Activated CD4-positive, alpha-beta T cell treated with anti-CD3 and anti-CD28 coated beads for 36 hours (primary cell): ENCODE measurements around the gene TNFRSF1A. TPM values are rescaled to one million over a fixed set of nuclear protein-coding genes. Genes with fewer than 3 reads are reported as not detected.

Experiments used
- ATAC-seq: fragments of 200-7000 bp; cut with Tn5 transposase; one replicate; pipeline ENCODE4 v1.10.0; 2021; ENCODE audit warnings: mild to moderate bottlenecking, moderate library complexity
- CTCF ChIA-PET: fragments of 350-600 bp; sonication (Branson Sonifier 250); formaldehyde crosslinking; loops from one replicate; lab custom pipeline; 2021; ENCODE audit warnings: antibody characterized with exemption; lab: Charles Lee
- POLR2A ChIA-PET: fragments of 350-600 bp; sonication (Branson Sonifier 250); formaldehyde crosslinking; loops from one replicate; lab custom pipeline; 2021; ENCODE audit warnings: antibody characterized with exemption, inconsistent platforms; lab: Charles Lee
- DNase-seq: peaks from one replicate; pipeline ENCODE4 v3.0.0-alpha.2; 2020
- H3K27ac Mint-ChIP-seq: one replicate; pipeline ENCODE4 v1.8.0; 2021; ENCODE audit warnings: mixed read lengths
- H3K27me3 Mint-ChIP-seq: one replicate; pipeline ENCODE4 v1.8.0; 2021; ENCODE audit warnings: mixed read lengths
- H3K36me3 Mint-ChIP-seq: one replicate; pipeline ENCODE4 v1.8.0; 2021; ENCODE audit warnings: low read depth, mixed read lengths
- H3K4me1 Mint-ChIP-seq: one replicate; pipeline ENCODE4 v1.8.0; 2021; ENCODE audit warnings: mixed read lengths
- H3K4me3 Mint-ChIP-seq: one replicate; pipeline ENCODE4 v1.8.0; 2021; ENCODE audit warnings: mild to moderate bottlenecking, moderate library complexity, mixed read lengths
- H3K9me3 Mint-ChIP-seq: one replicate; pipeline ENCODE4 v1.8.0; 2021; ENCODE audit warnings: low read depth, mixed read lengths
- intact Hi-C, 2 experiments: fragments of 100-400 bp; cut with DNase I in 1 of 2; cut with micrococcal nuclease in 1 of 2; formaldehyde crosslinking; loops; one replicate each; pipeline versions ENCODE4 v1.14.2 to v1.15.1; 2022 to 2024; cut with DNase I, micrococcal nuclease
- total RNA-seq, 2 experiments: library from RNA; stranded (reverse); gene quantifications; one replicate each; pipeline ENCODE4 v1.2.3, GENCODE V29; 2021

Gene TNFRSF1A
- total RNA-seq, 2 experiments from 2014 or later: 42.1 to 58.7 TPM

DNA sequence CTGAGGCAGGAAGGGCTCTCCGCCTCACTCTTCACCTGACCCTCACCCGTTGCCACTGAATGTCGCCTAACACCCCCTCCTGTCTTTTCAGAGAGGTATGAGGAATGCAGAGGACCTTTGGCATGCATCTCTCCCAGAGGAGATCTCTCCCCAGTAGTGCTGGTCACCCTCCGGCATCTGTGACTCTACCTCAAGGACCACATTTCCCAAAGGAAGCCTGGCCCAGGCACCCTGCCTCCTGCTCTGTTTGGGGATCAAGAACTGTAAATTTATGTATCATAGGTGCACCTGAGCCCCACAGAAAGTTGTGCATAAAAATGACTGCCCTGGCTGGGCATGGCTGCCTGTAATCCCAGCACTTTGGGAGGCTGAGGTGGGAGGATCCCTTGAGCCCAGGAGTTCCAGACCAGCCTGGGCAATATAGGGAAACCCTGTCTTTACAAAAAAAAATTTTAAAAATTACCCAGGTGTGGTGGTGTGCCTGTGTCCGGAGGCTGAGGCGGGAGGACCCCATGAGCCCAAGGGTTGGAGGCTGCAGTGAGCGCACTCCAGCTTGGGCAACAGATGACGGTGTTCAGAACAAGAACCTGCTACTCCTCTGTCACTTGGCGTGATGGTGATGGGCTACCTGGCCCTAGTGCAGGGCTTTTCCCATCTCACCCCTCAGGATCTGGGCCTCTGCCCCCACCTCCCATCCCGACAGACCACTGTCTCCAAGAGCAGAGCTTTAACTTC, 13.7 kb downstream of the TNFRSF1A start:
- POLR2A ChIA-PET: no interaction called here
- ATAC-seq (no peak), DNase-seq (no peak)
- Mint-ChIP-seq H3K4me3 (no peak overlapping the region), H3K27me3 (no peaks in the 10 kb centered on the region), H3K4me1 (peaks cover 33% of the 10 kb centered on the region), H3K27ac (no peak overlapping the region), H3K36me3 (peaks cover 41% of the 10 kb centered on the region), H3K9me3 (no peaks in the 10 kb centered on the region)
- intact Hi-C loops: no loop called here
- CTCF ChIA-PET: no interaction called here

DNA sequence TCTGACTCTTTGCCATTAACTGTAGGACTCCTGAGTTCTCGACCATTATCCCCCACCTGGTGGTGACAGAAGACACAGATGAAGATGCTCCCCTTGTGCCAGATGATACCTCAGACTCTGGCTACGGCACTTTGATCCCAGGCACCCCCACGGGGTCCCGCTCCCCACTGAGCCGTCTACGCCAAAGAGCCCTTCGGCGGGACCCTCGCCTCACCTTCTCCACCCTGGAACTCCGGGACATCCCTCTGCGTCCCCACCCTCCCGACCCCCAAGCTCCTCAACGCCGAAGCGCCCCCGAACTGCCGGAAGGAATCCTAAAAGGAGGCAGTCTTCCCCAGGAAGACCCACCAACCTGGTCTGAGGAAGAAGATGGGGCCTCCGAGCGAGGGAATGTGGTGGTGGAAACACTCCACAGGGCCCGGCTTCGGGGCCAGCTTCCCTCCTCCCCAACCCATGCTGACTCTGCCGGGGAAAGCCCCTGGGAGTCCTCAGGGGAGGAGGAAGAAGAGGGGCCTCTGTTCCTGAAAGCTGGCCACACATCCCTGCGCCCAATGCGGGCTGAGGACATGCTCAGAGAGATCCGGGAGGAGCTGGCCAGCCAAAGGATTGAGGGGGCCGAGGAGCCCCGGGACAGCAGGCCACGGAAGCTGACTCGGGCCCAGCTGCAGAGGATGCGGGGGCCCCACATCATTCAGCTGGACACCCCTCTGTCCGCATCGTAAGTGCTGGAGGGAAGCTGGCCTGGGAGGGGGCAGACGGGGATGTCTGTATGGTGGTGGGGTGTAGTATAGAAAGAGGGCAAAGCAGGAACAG, 14.4 kb downstream of the TNFRSF1A start:
- H3K27ac Mint-ChIP-seq: no peak overlapping the region
- H3K27me3 Mint-ChIP-seq: no peaks in the 10 kb centered on the region
- peaks cover 34% of the 10 kb centered on the region for H3K36me3 Mint-ChIP-seq
- intact Hi-C loops: no loop called here
- peaks cover 30% of the 10 kb centered on the region for H3K4me1 Mint-ChIP-seq
- H3K4me3 Mint-ChIP-seq: no peak overlapping the region
- no peaks in the 10 kb centered on the region for H3K9me3 Mint-ChIP-seq
- CTCF ChIA-PET: interaction anchor here (0.7 kb wide), 1 partner anchor 14 kb away, joined by 3 read pairs; the partner anchor contains the start of gene TNFRSF1A
- ATAC-seq: no peak
- no peak for DNase-seq
- POLR2A ChIA-PET: no interaction called here

DNA sequence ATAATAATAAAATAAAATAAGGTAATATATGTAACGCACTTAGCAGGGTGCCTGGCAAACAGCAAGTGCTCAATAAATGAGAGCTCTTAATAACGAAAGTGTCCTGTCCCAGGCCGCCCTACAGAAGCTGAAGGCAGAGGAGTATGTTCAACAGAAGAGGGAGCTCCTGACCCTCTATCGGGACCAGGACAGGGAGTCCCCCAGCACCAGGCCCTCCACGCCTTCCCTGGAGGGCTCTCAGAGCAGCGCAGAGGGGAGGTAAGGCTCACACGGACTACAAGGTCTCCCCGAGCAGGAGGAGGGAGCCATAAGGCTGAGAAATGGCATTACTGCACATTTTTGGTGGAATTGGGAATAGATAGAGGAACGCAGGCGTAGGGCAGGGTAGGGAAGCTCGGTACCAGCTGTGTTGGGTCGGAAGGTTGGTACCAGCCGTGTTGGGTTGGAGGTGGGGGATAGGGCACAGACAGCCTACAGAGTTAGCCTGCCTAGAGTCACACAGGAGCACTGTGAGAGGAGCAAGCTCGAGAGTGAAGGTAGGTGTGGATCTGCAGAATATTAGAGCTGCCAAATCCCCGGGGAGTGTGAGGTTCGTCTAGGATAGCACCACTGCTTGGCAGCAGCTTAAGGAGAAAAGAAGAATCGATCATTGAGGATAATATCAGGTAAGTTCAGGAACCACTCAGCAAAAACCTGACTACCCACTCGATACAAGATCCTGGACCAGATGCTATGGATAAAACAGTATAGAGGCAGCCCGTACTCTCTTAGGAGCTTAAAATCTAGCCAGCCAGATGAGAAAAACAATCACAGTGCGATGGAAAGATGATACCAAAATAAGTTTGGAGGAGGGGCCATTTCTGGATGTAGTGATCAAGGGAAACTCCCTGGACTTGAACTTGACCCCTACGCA, 15.3 kb downstream of the TNFRSF1A start:
- Mint-ChIP-seq H3K36me3 (peaks cover 30% of the 10 kb centered on the region), H3K9me3 (no peaks in the 10 kb centered on the region), H3K27me3 (no peaks in the 10 kb centered on the region), H3K27ac (peak overlapping the region; percentile 49), H3K4me3 (no peak overlapping the region), H3K4me1 (peaks cover 28% of the 10 kb centered on the region)
- ChIA-PET POLR2A (interaction anchor here (0.6 kb wide), 1 partner anchor 80 kb away, joined by 8 read pairs; no protein-coding TSS in a partner anchor), CTCF (interaction anchor here (0.5 to 2.8 kb wide), 9 partner anchors 9 to 144 kb away, joined by 3 to 21 read pairs (median 4); partner anchors contain the start of genes TNFRSF1A and VAMP1)
- intact Hi-C loops: no loop called here
- DNase-seq (peak; percentile 40), ATAC-seq (peak; percentile 40)

DNA sequence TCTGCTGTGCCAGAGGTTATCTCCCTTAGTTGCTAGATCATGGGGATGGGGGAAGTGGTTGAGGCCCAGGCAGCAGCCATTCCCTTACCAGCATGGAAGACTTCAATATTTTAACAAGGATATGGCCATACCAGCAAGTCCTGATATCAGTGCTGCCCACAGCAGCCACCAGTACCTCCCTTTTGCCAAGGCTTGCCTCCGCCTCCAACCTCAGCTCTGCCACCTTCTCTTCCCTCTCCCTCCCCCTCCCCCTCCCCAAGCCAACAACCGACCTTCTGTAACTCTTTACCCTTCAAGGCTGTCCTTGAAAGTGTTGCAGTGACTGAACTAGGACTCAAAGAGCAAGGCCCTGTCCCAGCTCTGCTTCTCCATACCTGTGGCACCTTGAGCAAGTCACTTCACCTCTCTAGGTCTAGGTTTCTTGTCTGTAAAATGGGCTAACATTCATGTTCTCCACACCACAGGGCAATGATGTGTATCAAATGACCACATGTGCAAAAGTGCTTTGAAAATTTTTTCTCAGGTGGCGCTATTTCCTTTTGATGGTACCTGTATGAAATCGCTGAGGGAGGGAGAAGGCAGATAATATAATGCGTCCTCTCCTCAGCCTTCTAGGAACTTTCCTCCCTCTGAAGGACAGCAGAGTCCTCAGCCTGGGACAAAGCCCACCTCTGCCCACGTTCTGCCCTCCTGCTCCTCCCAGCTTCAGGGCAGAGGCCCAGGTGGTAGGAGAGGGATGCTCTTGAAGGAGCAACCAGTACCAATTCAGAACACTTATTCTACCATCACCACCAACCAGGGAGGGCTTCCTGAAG, 16.7 kb downstream of the TNFRSF1A start:
- Mint-ChIP-seq H3K27ac (peak overlapping the region; percentile 59), H3K36me3 (peaks cover 16% of the 10 kb centered on the region), H3K4me1 (peaks cover 28% of the 10 kb centered on the region), H3K4me3 (no peak overlapping the region), H3K27me3 (no peaks in the 10 kb centered on the region), H3K9me3 (no peaks in the 10 kb centered on the region)
- ChIA-PET CTCF (interaction anchor here (0.8 to 2.8 kb wide), 4 partner anchors 10 to 141 kb away, joined by 3 to 21 read pairs (median 4); no protein-coding TSS in a partner anchor), POLR2A (no interaction called here)
- DNase-seq (no peak), ATAC-seq (no peak)
- intact Hi-C loops: loop anchor here (5.0 kb wide), 2 partner anchors 97 to 212 kb away; no protein-coding TSS in a partner anchor

DNA sequence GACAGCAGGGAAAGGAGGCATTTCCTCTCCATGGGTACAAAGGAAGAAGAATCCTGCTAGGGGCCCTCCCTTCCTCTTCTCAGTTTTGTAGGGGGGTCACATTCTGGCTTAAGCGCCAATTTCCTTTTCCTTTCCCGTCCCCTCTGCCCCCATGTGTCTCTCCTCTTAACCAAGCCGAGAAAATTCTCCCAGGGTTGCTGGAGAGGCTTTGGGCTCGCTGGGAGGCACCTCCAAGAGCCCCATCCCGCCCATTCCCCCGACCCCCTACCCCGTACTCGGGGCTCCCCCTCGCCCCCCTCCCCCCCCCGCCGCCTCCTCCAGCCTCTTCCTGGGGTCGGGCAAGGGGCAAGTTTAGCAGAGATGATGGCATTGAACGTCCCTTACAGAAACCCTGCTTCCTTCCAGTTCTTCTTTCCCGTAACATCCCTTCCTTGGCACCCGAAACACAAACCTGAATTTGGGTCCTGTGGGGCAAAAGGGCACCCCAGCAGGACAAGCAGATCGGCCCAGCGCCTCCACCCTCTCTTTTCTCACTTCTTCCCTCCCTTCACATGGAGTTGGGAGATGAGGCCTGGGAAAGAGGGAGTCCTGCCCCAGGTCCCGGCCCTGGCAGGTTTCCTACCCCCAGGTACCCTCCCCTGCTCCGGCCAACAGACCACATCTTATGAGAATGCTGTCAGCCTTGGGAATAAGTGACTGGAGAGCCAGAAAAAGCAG, 17.7 kb downstream of the TNFRSF1A start:
- Mint-ChIP-seq H3K4me3 (no peak overlapping the region), H3K27ac (peak overlapping the region; percentile 89), H3K4me1 (peaks cover 28% of the 10 kb centered on the region), H3K27me3 (no peaks in the 10 kb centered on the region), H3K9me3 (no peaks in the 10 kb centered on the region), H3K36me3 (peaks cover 12% of the 10 kb centered on the region)
- POLR2A ChIA-PET: interaction anchor here (0.6 kb wide), 1 partner anchor 38 kb away, joined by 3 read pairs; no protein-coding TSS in a partner anchor
- ATAC-seq (no peak), DNase-seq (no peak)
- CTCF ChIA-PET: interaction anchor here (0.6 to 2.8 kb wide), 11 partner anchors 11 to 208 kb away, joined by 3 to 21 read pairs (median 6); partner anchors contain the start of genes TNFRSF1A and VAMP1
- intact Hi-C loops: loop anchor here (1.0 to 5.0 kb wide), 3 partner anchors 43 to 213 kb away; no protein-coding TSS in a partner anchor

DNA sequence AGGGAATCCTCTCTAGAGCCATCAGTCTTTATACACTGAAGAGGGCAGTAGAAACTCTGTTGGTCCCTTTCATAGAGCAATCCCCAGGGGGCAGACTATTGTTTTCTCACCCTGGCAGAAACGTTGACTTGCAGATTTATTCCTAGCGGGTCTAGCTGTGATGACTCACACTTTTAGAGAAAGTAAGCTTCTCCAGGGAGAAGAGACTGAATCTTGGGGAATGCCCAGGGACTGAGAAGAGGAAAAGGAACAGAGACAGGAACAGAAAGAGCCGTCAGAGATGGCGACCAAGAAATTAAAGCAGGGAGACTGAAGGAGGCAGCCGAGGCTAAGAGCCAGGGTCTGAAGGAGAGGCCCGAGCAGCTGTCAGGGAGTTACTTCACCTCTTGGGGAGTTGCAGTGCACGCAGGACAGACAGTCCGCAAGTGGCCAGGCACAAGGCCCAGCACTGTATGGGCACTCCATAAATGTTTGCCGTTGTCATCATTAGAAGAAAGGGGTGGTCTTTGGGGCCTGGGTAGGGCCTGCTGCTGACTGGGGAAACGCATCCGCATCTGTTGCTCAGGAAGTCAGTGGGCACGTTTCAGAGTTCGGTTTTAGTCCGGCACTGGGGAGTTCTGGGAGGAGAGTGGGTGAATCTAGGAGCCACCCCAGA, 18.4 kb downstream of the TNFRSF1A start:
- no peaks in the 10 kb centered on the region for H3K9me3 Mint-ChIP-seq

DNA sequence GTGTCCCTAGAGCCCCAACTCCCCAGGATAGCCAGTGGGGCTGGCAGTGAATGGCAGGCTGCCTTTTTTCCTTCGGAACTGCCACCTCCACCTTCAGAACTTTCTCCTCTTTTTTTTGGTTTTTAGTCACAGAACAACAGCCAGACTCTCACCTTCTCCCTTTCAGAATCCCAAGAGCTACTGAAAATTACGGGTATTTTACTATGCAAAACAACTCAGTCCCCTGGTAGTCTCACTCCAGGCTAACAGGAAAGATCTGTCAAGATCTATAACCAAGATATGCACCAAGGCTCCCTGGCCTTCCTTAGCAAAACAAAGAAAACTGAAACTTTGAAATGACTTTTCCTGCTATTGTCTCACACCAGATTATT, 18.9 kb downstream of the TNFRSF1A start:
- DNase-seq (no peak), ATAC-seq (peak; percentile 14)
- intact Hi-C loops: loop anchor here (1.0 to 5.0 kb wide), 3 partner anchors 44 to 214 kb away; no protein-coding TSS in a partner anchor
- POLR2A ChIA-PET: interaction anchor here (0.6 kb wide), 1 partner anchor 142 kb away, joined by 3 read pairs; no protein-coding TSS in a partner anchor
- CTCF ChIA-PET: interaction anchor here (0.5 to 1.7 kb wide), 17 partner anchors 9 to 246 kb away, joined by 3 to 11 read pairs (median 4); partner anchors contain the start of genes LTBR, MRPL51 and TNFRSF1A
- no peaks in the 10 kb centered on the region for H3K27me3 Mint-ChIP-seq
- H3K4me3 Mint-ChIP-seq: peak overlapping the region; percentile 24
- H3K36me3 Mint-ChIP-seq: peaks cover under 1% of the 10 kb centered on the region
- peaks cover 37% of the 10 kb centered on the region for H3K4me1 Mint-ChIP-seq
- H3K27ac Mint-ChIP-seq: peak overlapping the region; percentile 89
- no peaks in the 10 kb centered on the region for H3K9me3 Mint-ChIP-seq

More for the DNA sequence above, 18.4 kb downstream of the TNFRSF1A start:
- Mint-ChIP-seq H3K27ac (peak overlapping the region; percentile 89), H3K27me3 (no peaks in the 10 kb centered on the region), H3K36me3 (peaks cover 6% of the 10 kb centered on the region), H3K4me1 (peaks cover 32% of the 10 kb centered on the region), H3K4me3 (peak overlapping the region; percentile 24)
- CTCF ChIA-PET: interaction anchor here (0.5 to 1.7 kb wide), 18 partner anchors 12 to 245 kb away, joined by 3 to 11 read pairs (median 4); partner anchors contain the start of genes LTBR, MRPL51, TNFRSF1A and VAMP1
- DNase-seq: peak; percentile 58
- ATAC-seq: peak; percentile 81
- intact Hi-C loops: loop anchor here (1.0 to 5.0 kb wide), 3 partner anchors 44 to 214 kb away; no protein-coding TSS in a partner anchor
- POLR2A ChIA-PET: interaction anchor here (0.6 kb wide), 1 partner anchor 141 kb away, joined by 3 read pairs; no protein-coding TSS in a partner anchor

DNA sequence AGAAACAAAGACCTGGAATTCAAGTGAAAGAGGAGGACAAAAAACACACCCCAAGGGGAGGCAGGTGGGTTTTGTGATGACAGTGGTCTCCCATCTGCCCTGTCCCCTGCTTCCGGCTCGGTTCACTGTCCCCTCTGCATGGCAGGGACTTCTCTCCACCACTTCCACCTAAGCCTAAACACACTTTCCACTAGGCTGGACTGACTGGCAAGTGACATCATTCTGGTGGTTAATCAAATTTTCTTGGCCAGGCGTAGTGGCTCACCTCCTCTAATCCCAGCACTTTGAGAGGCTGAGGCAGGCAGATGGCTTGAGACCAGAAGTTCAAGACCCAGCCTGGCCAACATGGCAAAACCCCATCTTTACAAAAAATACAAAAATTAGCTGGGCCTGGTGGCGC, 19.5 kb downstream of the TNFRSF1A start:
- ATAC-seq: no peak
- DNase-seq: no peak
- POLR2A ChIA-PET: no interaction called here
- Mint-ChIP-seq H3K27me3 (no peaks in the 10 kb centered on the region), H3K4me3 (no peak overlapping the region), H3K27ac (no peak overlapping the region), H3K4me1 (peaks cover 41% of the 10 kb centered on the region), H3K9me3 (no peaks in the 10 kb centered on the region), H3K36me3 (no peaks in the 10 kb centered on the region)
- intact Hi-C loops: loop anchor here (5.0 kb wide), 2 partner anchors 100 to 215 kb away; no protein-coding TSS in a partner anchor
- CTCF ChIA-PET: interaction anchor here (0.7 to 1.7 kb wide), 12 partner anchors 9 to 61 kb away, joined by 3 to 11 read pairs (median 4); partner anchors contain the start of genes LTBR and TNFRSF1A

DNA sequence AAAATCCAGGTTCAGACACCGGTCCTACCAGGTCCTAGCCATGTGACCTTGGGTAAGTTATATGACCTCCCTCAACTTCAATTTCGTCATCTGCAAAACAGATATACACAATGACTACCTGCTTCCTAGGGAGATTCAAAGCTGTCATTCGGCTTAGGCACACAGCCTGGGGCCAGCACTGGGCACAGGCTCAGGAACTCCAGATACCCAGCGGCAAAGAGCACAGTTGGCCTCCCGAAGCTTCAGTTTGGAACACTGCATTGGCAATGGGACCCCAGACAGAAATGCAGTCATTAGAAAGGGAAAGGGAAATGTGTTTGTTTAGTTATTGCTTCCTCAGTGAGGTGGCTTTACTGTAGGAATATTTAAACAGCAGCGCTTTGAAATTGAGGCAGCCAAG, 20.0 kb downstream of the TNFRSF1A start:
- no peak overlapping the region for H3K4me3 Mint-ChIP-seq
- CTCF ChIA-PET: interaction anchor here (1.0 to 1.7 kb wide), 2 partner anchors 14 to 24 kb away, joined by 4 to 6 read pairs; no protein-coding TSS in a partner anchor
- POLR2A ChIA-PET: no interaction called here
- H3K36me3 Mint-ChIP-seq: no peaks in the 10 kb centered on the region
- ATAC-seq: no peak
- intact Hi-C loops: loop anchor here (5.0 kb wide), 2 partner anchors 100 to 215 kb away; no protein-coding TSS in a partner anchor
- no peak overlapping the region for H3K27ac Mint-ChIP-seq
- H3K9me3 Mint-ChIP-seq: no peaks in the 10 kb centered on the region
- peaks cover 41% of the 10 kb centered on the region for H3K4me1 Mint-ChIP-seq
- no peaks in the 10 kb centered on the region for H3K27me3 Mint-ChIP-seq
- no peak for DNase-seq
